ENCODE data around the gene COX6B2.

GRCh38 chr19:55325172-55325571 is 29.3 kb downstream of the COX6B2 start, which contains the start of gene TMEM150B:
- no peak for TF ChIP-seq CTCF (IDR thresholded peaks at IDR 0.05; ENCODE audit: low read length)
- TF ChIP-seq EZH2 (optimal IDR thresholded peaks at IDR 0.05; ENCODE audit: low read depth, low read length) = no peak
- TF ChIP-seq EZH2phosphoT487 (IDR thresholded peaks at IDR 0.05; ENCODE audit: low read length) = no peak

Measured in MM.1S (cell line).